ENCODE results near the gene EML3.
A peak's percentile ranks its signal among the peaks of the same experiment; 100 is the strongest.

EML3 gene

GRCh38 chr11:62558669-62559068 is 53.9 kb downstream of the EML3 start:
- TF ChIP-seq CTCF (conservative IDR thresholded peaks at IDR 0.05; ENCODE audit: low read depth, low read length): no peak
- no peak for DNase-seq (ENCODE audit: low read depth)
- H3K4me3 ChIP-seq (ENCODE audit: low read depth, low read length): no peak overlapping the region

GRCh38 chr11:62556875-62557631 is 55.5 kb downstream of the EML3 start:
- TF ChIP-seq CTCF (conservative IDR thresholded peaks at IDR 0.05; ENCODE audit: low read depth, low read length): no peak
- no peak overlapping the region for H3K4me3 ChIP-seq (ENCODE audit: low read depth, low read length)
- DNase-seq (ENCODE audit: low read depth): no peak

- peak; percentile 90 for DNase-seq (ENCODE audit: low read depth)
- H3K4me3 ChIP-seq (ENCODE audit: low read depth, low read length): no peak overlapping the region
- TF ChIP-seq CTCF (conservative IDR thresholded peaks at IDR 0.05; ENCODE audit: low read depth, low read length): no peak
These were observed 56.3 kb downstream of the EML3 start for GRCh38 chr11:62556108-62556874.

GRCh38 chr11:62555464-62556107 is 57.0 kb downstream of the EML3 start:
- no peak overlapping the region for H3K4me3 ChIP-seq (ENCODE audit: low read depth, low read length)
- TF ChIP-seq CTCF (conservative IDR thresholded peaks at IDR 0.05; ENCODE audit: low read depth, low read length): no peak
- peak; percentile 69 for DNase-seq (ENCODE audit: low read depth)

GRCh38 chr11:62554387-62555167 is 58.0 kb downstream of the EML3 start:
- DNase-seq (ENCODE audit: low read depth): no peak
- no peak for TF ChIP-seq CTCF (conservative IDR thresholded peaks at IDR 0.05; ENCODE audit: low read depth, low read length)
- no peak overlapping the region for H3K4me3 ChIP-seq (ENCODE audit: low read depth, low read length)

GRCh38 chr11:62553839-62554361 is 58.7 kb downstream of the EML3 start:
- peak; percentile 62 for DNase-seq (ENCODE audit: low read depth)
- TF ChIP-seq CTCF (conservative IDR thresholded peaks at IDR 0.05; ENCODE audit: low read depth, low read length): no peak
- H3K4me3 ChIP-seq (ENCODE audit: low read depth, low read length): peak overlapping the region; percentile 20
